Measurements from ENCODE around the gene PTPRD. TPM values are rescaled to one million over a fixed set of nuclear protein-coding genes. Genes with fewer than 3 reads are reported as not detected.

The PTPRD gene
- total RNA-seq, 1 experiment from 2014 or later, result 32.5 TPM

DNA sequence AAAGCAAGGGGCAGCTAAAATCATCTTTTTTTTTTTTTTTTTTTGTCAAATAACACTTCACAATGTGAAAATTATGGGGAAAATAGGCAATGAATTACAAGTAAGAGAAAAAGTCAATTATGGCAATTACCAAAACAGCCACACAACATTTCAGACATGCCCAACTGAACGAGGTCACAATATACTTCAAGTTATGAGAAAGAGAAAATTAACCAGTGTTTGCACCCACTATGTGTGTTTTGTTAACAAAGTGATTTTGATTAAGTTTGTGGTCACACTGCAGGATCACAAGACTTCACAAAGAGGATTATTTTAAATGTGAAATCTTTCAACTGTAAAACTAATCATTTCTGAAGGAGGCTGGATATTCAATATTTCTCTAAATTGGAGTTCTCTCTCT, 1780.4 kb downstream of the PTPRD start:
- H3K79me1 ChIP-seq (ENCODE audit: insufficient read depth, low read depth, low read length, poor library complexity, severe bottlenecking), result no peaks in the 10 kb centered on the region

More for the DNA sequence above, 1780.4 kb downstream of the PTPRD start:
- no peak overlapping the region for H3T11ph ChIP-seq (ENCODE audit: low read length)
- H2BK20ac ChIP-seq (ENCODE audit: low read depth, low read length, poor library complexity, severe bottlenecking), result no peak overlapping the region
- WGBS (ENCODE audit: extremely low coverage, insufficient read length, low lambda C conversion rate), result no CpG with 5 or more reads among the region's 1 CpG
- H4K20me1 ChIP-seq (ENCODE audit: control insufficient read depth, insufficient read depth, insufficient read length), result no peaks in the 10 kb centered on the region
- no peak overlapping the region for H3K23ac ChIP-seq (ENCODE audit: insufficient read length, low read depth, low read length)
- no peak overlapping the region for H2BK120ac ChIP-seq (ENCODE audit: low read depth, low read length, poor library complexity, severe bottlenecking)
- H3K9me3 ChIP-seq (ENCODE audit: control insufficient read depth, low read depth, low read length), result no peaks in the 10 kb centered on the region
- Mint-ChIP-seq H3K4me3 (no peak overlapping the region), H3K27me3 (ENCODE audit: low read depth) (no peaks in the 10 kb centered on the region), H3K27ac (no peak overlapping the region; a peak in 1 of 7 replicates), H3K36me3 (ENCODE audit: insufficient read depth in 1 of 3, low read depth in 3 of 3) (peaks cover 0 to 3% (median 0%) of the 10 kb centered on the region in 3 experiments; a peak in 2 of 7 replicates), H3K4me1 (peaks cover 11 to 31% of the 10 kb centered on the region in 2 experiments), H3K9me3 (no peaks in the 10 kb centered on the region)
- no peaks in the 10 kb centered on the region for H3K23me2 ChIP-seq (ENCODE audit: insufficient read length, low read depth, low read length, poor library complexity, severe bottlenecking)
- no peak overlapping the region for H4K91ac ChIP-seq (ENCODE audit: insufficient read length, low read depth, low read length)
- TF ChIP-seq, protein P1, sequence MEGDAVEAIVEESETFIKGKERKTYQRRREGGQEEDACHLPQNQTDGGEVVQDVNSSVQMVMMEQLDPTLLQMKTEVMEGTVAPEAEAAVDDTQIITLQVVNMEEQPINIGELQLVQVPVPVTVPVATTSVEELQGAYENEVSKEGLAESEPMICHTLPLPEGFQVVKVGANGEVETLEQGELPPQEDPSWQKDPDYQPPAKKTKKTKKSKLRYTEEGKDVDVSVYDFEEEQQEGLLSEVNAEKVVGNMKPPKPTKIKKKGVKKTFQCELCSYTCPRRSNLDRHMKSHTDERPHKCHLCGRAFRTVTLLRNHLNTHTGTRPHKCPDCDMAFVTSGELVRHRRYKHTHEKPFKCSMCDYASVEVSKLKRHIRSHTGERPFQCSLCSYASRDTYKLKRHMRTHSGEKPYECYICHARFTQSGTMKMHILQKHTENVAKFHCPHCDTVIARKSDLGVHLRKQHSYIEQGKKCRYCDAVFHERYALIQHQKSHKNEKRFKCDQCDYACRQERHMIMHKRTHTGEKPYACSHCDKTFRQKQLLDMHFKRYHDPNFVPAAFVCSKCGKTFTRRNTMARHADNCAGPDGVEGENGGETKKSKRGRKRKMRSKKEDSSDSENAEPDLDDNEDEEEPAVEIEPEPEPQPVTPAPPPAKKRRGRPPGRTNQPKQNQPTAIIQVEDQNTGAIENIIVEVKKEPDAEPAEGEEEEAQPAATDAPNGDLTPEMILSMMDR (conservative IDR thresholded peaks at IDR 0.05), result no peak
- no peak overlapping the region for H3K4me2 ChIP-seq (ENCODE audit: insufficient read depth, insufficient read length, low read length)
- no peak overlapping the region for H2AFZ ChIP-seq (ENCODE audit: low read length)
- no peak overlapping the region for H3K18ac ChIP-seq (ENCODE audit: insufficient read length, low read depth, low read length)
- H3K79me2 ChIP-seq (ENCODE audit: insufficient read depth, low read length), result no peaks in the 10 kb centered on the region
- H3K56ac ChIP-seq (ENCODE audit: insufficient read length, low read depth, low read length), result no peak overlapping the region
- no peaks in the 10 kb centered on the region for H3K27me3 ChIP-seq (ENCODE audit: insufficient read depth, low read length)
- no peak for DNase-seq
- no peak overlapping the region for H3K9ac ChIP-seq (ENCODE audit: extremely low read depth, insufficient read length, low read length)
- H4K8ac ChIP-seq (replicated peaks; ENCODE audit: insufficient read length, low read depth, low read length), result no peak overlapping the region
- no peak overlapping the region for H2BK12ac ChIP-seq (ENCODE audit: insufficient read length, low read depth, low read length)
- no peak overlapping the region for H3K4ac ChIP-seq (ENCODE audit: low read depth, low read length)
- H3K4me1 ChIP-seq (ENCODE audit: insufficient read depth, low read length), result no peaks in the 10 kb centered on the region; the same call in 1 of the 2 replicates
- H3K14ac ChIP-seq (ENCODE audit: insufficient read depth, low read length), result no peak overlapping the region
- H2BK15ac ChIP-seq (ENCODE audit: low read depth, low read length), result no peak overlapping the region
- no peak overlapping the region for H2AK5ac ChIP-seq (ENCODE audit: insufficient read length, low read length)
- no peak overlapping the region for H4K5ac ChIP-seq (ENCODE audit: insufficient read length, low read depth, low read length)
- no peak overlapping the region for H3K27ac ChIP-seq (ENCODE audit: insufficient read length, low read depth, low read length)
- no peak overlapping the region for H2BK5ac ChIP-seq (ENCODE audit: insufficient read length, low read length)

Measured in H9 (cell line).